ENCODE measurements around the gene VWF. TPM values are rescaled to one million over a fixed set of nuclear protein-coding genes. Genes with fewer than 3 reads are reported as not detected.

VWF gene
- total RNA-seq, 4 donors from 2014 or later = 163 to 367 (median 253) TPM

DNA sequence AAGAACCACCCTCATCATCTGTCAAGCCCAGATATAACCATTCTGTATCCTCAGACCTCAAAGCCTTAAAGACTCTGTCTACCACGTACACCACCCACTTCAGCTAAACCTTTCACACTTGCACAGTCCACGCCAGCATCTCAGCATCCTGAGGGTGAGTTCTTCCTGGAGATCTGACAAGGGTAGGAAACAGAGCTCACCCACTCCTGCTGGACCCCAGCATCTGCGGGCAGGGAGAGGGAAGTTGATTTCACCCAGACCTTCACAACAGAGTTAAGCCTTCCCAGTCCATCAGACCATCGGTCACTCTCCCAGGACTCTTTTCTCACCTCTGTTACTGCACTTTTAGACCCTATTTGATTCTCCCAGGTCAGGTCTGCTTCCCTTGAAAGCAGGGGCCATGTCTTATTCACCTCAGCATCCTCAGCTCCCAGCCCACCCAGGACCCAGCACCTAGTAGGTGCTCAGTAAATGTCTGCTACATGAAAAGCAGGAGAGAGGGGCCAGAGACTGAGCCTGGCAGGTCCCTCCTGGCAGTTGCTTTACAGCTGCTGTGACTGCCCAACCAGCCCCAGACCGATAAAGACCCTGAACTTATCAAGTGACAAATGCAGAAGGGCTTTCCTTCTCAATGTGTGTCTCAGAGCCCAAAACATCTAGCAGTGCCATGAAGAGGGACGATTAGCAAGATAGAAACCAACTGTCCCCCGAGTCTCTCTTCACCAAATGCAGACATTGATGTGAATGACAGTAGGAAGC lies 213.5 kb downstream of the VWF start:
- Histone ChIP-seq H3K9me3 (peaks cover 0 to 3% (median 0%) of the 10 kb centered on the region in 4 donors), H3K4me1 (no peaks in the 10 kb centered on the region), H3K27ac (replicated peaks in 1 of 4) (no peak overlapping the region), H3K36me3 (peaks cover 0 to 60% (median 0%) of the 10 kb centered on the region in 4 donors), H3K4me3 (no peak overlapping the region), H3K27me3 (peaks cover 0 to 28% (median 2%) of the 10 kb centered on the region in 4 donors)
- WGBS = 87% methylated on average over 7 of the region's 7 CpGs
- TF ChIP-seq POLR2A (IDR thresholded peaks at IDR 0.05; ENCODE audit: low read depth) (no peak), POLR2AphosphoS5 (IDR thresholded peaks at IDR 0.05) (no peak), EP300 (IDR thresholded peaks at IDR 0.05) (no peak)
- TF ChIP-seq, protein P1, sequence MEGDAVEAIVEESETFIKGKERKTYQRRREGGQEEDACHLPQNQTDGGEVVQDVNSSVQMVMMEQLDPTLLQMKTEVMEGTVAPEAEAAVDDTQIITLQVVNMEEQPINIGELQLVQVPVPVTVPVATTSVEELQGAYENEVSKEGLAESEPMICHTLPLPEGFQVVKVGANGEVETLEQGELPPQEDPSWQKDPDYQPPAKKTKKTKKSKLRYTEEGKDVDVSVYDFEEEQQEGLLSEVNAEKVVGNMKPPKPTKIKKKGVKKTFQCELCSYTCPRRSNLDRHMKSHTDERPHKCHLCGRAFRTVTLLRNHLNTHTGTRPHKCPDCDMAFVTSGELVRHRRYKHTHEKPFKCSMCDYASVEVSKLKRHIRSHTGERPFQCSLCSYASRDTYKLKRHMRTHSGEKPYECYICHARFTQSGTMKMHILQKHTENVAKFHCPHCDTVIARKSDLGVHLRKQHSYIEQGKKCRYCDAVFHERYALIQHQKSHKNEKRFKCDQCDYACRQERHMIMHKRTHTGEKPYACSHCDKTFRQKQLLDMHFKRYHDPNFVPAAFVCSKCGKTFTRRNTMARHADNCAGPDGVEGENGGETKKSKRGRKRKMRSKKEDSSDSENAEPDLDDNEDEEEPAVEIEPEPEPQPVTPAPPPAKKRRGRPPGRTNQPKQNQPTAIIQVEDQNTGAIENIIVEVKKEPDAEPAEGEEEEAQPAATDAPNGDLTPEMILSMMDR (IDR thresholded peaks at IDR 0.05) = no peak
- peak; percentile 89 for DNase-seq (ENCODE audit: extremely low spot score)
- intact Hi-C loops (cut with DNase I) = no loop called here

DNA sequence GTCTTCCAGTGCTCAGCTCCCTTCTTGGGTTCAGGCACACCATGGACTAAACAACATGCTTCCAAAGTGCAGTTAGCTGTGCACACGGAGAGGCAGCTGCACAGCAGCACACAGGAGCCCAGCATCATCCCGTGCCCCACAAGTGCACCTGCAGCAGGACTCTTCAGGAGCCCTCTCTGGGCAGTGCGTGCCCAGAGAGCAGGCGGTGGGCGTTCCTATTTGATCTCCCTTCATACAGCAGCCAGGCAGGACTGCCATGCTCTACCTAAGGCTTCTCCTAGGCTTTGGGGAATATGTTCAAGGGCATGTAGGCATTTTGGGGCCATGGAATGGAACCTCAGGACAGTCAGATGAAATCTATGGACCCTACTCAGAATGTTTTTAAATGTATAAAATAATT lies 214.9 kb downstream of the VWF start:
- peaks cover 0 to 37% (median 2%) of the 10 kb centered on the region in 4 donors for H3K27me3 ChIP-seq
- H3K27ac ChIP-seq (replicated peaks in 1 of 4) = no peak overlapping the region
- 84% methylated on average over 5 of the region's 5 CpGs for WGBS
- intact Hi-C loops (cut with DNase I) = no loop called here
- peak; percentile 84 for DNase-seq (ENCODE audit: extremely low spot score)
- H3K9me3 ChIP-seq = peaks cover 0 to 3% (median 0%) of the 10 kb centered on the region in 4 donors
- H3K4me1 ChIP-seq = no peaks in the 10 kb centered on the region
- TF ChIP-seq, protein P1 (IDR thresholded peaks at IDR 0.05) = no peak
- no peak for TF ChIP-seq EP300 (IDR thresholded peaks at IDR 0.05)
- no peak for TF ChIP-seq POLR2A (IDR thresholded peaks at IDR 0.05; ENCODE audit: low read depth)
- TF ChIP-seq POLR2AphosphoS5 (IDR thresholded peaks at IDR 0.05) = no peak
- H3K4me3 ChIP-seq = no peak overlapping the region
- peaks cover 0 to 51% (median 0%) of the 10 kb centered on the region in 4 donors for H3K36me3 ChIP-seq

DNA sequence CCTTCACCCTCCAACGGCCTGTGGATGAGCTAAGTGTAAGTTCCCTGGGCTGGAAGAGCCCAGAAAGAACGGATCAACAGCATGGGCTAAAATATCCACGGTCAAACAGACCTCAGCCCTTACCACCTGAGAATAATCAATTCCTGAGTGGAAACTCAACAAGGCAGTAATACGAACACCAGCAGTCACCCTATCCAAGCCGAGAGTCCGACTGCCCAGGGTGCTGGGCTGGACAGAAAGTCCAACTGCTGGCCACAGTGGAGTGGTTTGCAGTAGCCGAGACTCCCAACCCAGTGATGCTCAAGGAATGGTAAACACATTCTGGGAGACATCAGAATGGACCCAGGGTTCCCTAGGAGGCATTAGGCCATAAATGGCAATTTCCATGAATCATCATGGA lies 216.2 kb downstream of the VWF start:
- WGBS = 73% methylated on average over 7 of the region's 7 CpGs
- intact Hi-C loops (cut with DNase I) = no loop called here
- no peak overlapping the region for H3K27ac ChIP-seq (replicated peaks in 1 of 4)
- H3K4me1 ChIP-seq = no peaks in the 10 kb centered on the region
- H3K4me3 ChIP-seq = no peak overlapping the region
- TF ChIP-seq, protein P1 (IDR thresholded peaks at IDR 0.05) = no peak
- no peak for TF ChIP-seq EP300 (IDR thresholded peaks at IDR 0.05)
- no peak for TF ChIP-seq POLR2A (IDR thresholded peaks at IDR 0.05; ENCODE audit: low read depth)
- no peak for TF ChIP-seq POLR2AphosphoS5 (IDR thresholded peaks at IDR 0.05)
- H3K36me3 ChIP-seq = peaks cover 0 to 43% (median 0%) of the 10 kb centered on the region in 4 donors
- peaks cover 0 to 40% (median 2%) of the 10 kb centered on the region in 4 donors for H3K27me3 ChIP-seq
- peaks cover 0 to 3% (median 0%) of the 10 kb centered on the region in 4 donors for H3K9me3 ChIP-seq
- peak; percentile 66 for DNase-seq (ENCODE audit: extremely low spot score)

DNA sequence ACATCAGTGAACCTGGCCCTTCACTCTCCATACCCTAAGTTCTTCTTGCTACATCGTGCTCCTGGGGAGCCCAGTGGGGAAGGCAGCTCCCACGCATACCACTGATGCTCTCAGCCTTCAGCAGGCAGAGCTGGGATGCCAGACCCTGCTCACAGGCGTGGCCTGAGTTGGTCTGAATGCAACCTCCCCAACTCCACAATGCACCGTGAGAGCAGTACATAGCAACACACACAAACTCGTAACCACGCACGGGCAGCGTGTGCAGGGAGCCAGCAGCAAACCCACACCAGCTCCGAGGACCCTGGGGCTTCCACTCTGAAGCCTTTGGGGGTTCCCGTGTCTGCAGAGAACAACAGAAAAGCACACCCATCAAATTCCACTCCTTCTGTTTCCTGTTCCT lies 216.7 kb downstream of the VWF start:
- Histone ChIP-seq H3K9me3 (peaks cover 0 to 3% (median 0%) of the 10 kb centered on the region in 4 donors), H3K27me3 (peaks cover 0 to 40% (median 2%) of the 10 kb centered on the region in 4 donors), H3K4me1 (no peaks in the 10 kb centered on the region), H3K36me3 (peaks cover 0 to 39% (median 0%) of the 10 kb centered on the region in 4 donors), H3K27ac (replicated peaks in 1 of 4) (no peak overlapping the region), H3K4me3 (no peak overlapping the region)
- intact Hi-C loops (cut with DNase I) = no loop called here
- WGBS = 84% methylated on average over 10 of the region's 10 CpGs
- TF ChIP-seq, protein P1 (IDR thresholded peaks at IDR 0.05) = no peak
- TF ChIP-seq EP300 (IDR thresholded peaks at IDR 0.05) (no peak), POLR2A (IDR thresholded peaks at IDR 0.05; ENCODE audit: low read depth) (no peak), POLR2AphosphoS5 (IDR thresholded peaks at IDR 0.05) (no peak)
- peak; percentile 88 for DNase-seq (ENCODE audit: extremely low spot score)
